Measurements from ENCODE around the gene RPP25L.

RPP25L gene

GRCh38 chr9:34584970-34585369 lies 26.9 kb downstream of the RPP25L start:
- Histone ChIP-seq H3K27me3 (ENCODE audit: control insufficient read depth, insufficient read depth, low read length) (peaks cover 86% of the 10 kb centered on the region), H3K4me1 (ENCODE audit: control insufficient read depth, insufficient read depth, low read length) (peaks cover 1% of the 10 kb centered on the region)

GRCh38 chr9:34582787-34583186 lies 29.1 kb downstream of the RPP25L start:
- Histone ChIP-seq H3K9ac (ENCODE audit: low read length) (no peak overlapping the region), H3K4me1 (ENCODE audit: control insufficient read depth, insufficient read depth, low read length) (peaks cover 6% of the 10 kb centered on the region), H3K9me3 (ENCODE audit: control insufficient read depth, low read length) (no peaks in the 10 kb centered on the region), H3K4me3 (ENCODE audit: low read length) (no peak overlapping the region), H3K27me3 (ENCODE audit: control insufficient read depth, insufficient read depth, low read length) (peaks cover 87% of the 10 kb centered on the region), H3K36me3 (ENCODE audit: control insufficient read depth, insufficient read depth, low read length) (no peaks in the 10 kb centered on the region)

More at GRCh38 chr9:34584970-34585369, 26.9 kb downstream of the RPP25L start:
- no peak overlapping the region for H3K4me3 ChIP-seq (ENCODE audit: low read length)
- no peaks in the 10 kb centered on the region for H3K36me3 ChIP-seq (ENCODE audit: control insufficient read depth, insufficient read depth, low read length)
- H3K9ac ChIP-seq (ENCODE audit: low read length): no peak overlapping the region
- H3K9me3 ChIP-seq (ENCODE audit: control insufficient read depth, low read length): no peaks in the 10 kb centered on the region

GRCh38 chr9:34581318-34581717 lies 30.6 kb downstream of the RPP25L start:
- Histone ChIP-seq H3K27me3 (ENCODE audit: control insufficient read depth, insufficient read depth, low read length) (peaks cover 87% of the 10 kb centered on the region), H3K9ac (ENCODE audit: low read length) (no peak overlapping the region), H3K4me1 (ENCODE audit: control insufficient read depth, insufficient read depth, low read length) (peaks cover 6% of the 10 kb centered on the region), H3K4me3 (ENCODE audit: low read length) (no peak overlapping the region), H3K36me3 (ENCODE audit: control insufficient read depth, insufficient read depth, low read length) (no peaks in the 10 kb centered on the region), H3K9me3 (ENCODE audit: control insufficient read depth, low read length) (no peaks in the 10 kb centered on the region)

GRCh38 chr9:34580358-34580757 lies 31.5 kb downstream of the RPP25L start:
- H3K9me3 ChIP-seq (ENCODE audit: control insufficient read depth, low read length): no peaks in the 10 kb centered on the region
- no peak overlapping the region for H3K4me3 ChIP-seq (ENCODE audit: low read length)
- no peak overlapping the region for H3K9ac ChIP-seq (ENCODE audit: low read length)
- H3K27me3 ChIP-seq (ENCODE audit: control insufficient read depth, insufficient read depth, low read length): peaks cover 85% of the 10 kb centered on the region
- peaks cover 6% of the 10 kb centered on the region for H3K4me1 ChIP-seq (ENCODE audit: control insufficient read depth, insufficient read depth, low read length)
- no peaks in the 10 kb centered on the region for H3K36me3 ChIP-seq (ENCODE audit: control insufficient read depth, insufficient read depth, low read length)

GRCh38 chr9:34579808-34580163 lies 32.1 kb downstream of the RPP25L start:
- Histone ChIP-seq H3K9ac (ENCODE audit: low read length) (no peak overlapping the region), H3K4me1 (ENCODE audit: control insufficient read depth, insufficient read depth, low read length) (peaks cover 6% of the 10 kb centered on the region), H3K27me3 (ENCODE audit: control insufficient read depth, insufficient read depth, low read length) (peaks cover 85% of the 10 kb centered on the region)

GRCh38 chr9:34579104-34579807 lies 32.6 kb downstream of the RPP25L start:
- Histone ChIP-seq H3K9ac (ENCODE audit: low read length) (no peak overlapping the region), H3K4me1 (ENCODE audit: control insufficient read depth, insufficient read depth, low read length) (peaks cover 6% of the 10 kb centered on the region), H3K4me3 (ENCODE audit: low read length) (no peak overlapping the region), H3K9me3 (ENCODE audit: control insufficient read depth, low read length) (no peaks in the 10 kb centered on the region), H3K27me3 (ENCODE audit: control insufficient read depth, insufficient read depth, low read length) (peaks cover 85% of the 10 kb centered on the region), H3K36me3 (ENCODE audit: control insufficient read depth, insufficient read depth, low read length) (no peaks in the 10 kb centered on the region)

More at GRCh38 chr9:34579808-34580163, 32.1 kb downstream of the RPP25L start:
- no peaks in the 10 kb centered on the region for H3K36me3 ChIP-seq (ENCODE audit: control insufficient read depth, insufficient read depth, low read length)
- no peak overlapping the region for H3K4me3 ChIP-seq (ENCODE audit: low read length)
- no peaks in the 10 kb centered on the region for H3K9me3 ChIP-seq (ENCODE audit: control insufficient read depth, low read length)

- Histone ChIP-seq H3K4me1 (ENCODE audit: control insufficient read depth, insufficient read depth, low read length) (peaks cover 6% of the 10 kb centered on the region), H3K9ac (ENCODE audit: low read length) (no peak overlapping the region), H3K9me3 (ENCODE audit: control insufficient read depth, low read length) (no peaks in the 10 kb centered on the region), H3K27me3 (ENCODE audit: control insufficient read depth, insufficient read depth, low read length) (peaks cover 77% of the 10 kb centered on the region), H3K36me3 (ENCODE audit: control insufficient read depth, insufficient read depth, low read length) (no peaks in the 10 kb centered on the region), H3K4me3 (ENCODE audit: low read length) (no peak overlapping the region)
These were observed 33.4 kb downstream of the RPP25L start for GRCh38 chr9:34578241-34579103.

- Histone ChIP-seq H3K9me3 (ENCODE audit: control insufficient read depth, low read length) (no peaks in the 10 kb centered on the region), H3K27me3 (ENCODE audit: control insufficient read depth, insufficient read depth, low read length) (peaks cover 71% of the 10 kb centered on the region), H3K36me3 (ENCODE audit: control insufficient read depth, insufficient read depth, low read length) (no peaks in the 10 kb centered on the region), H3K4me3 (ENCODE audit: low read length) (no peak overlapping the region), H3K9ac (ENCODE audit: low read length) (no peak overlapping the region), H3K4me1 (ENCODE audit: control insufficient read depth, insufficient read depth, low read length) (peaks cover 6% of the 10 kb centered on the region)
These were observed 34.3 kb downstream of the RPP25L start for GRCh38 chr9:34577400-34578240.

GRCh38 chr9:34576597-34577399 lies 35.1 kb downstream of the RPP25L start:
- peaks cover 12% of the 10 kb centered on the region for H3K4me1 ChIP-seq (ENCODE audit: control insufficient read depth, insufficient read depth, low read length)
- H3K27me3 ChIP-seq (ENCODE audit: control insufficient read depth, insufficient read depth, low read length): peaks cover 65% of the 10 kb centered on the region
- no peak overlapping the region for H3K4me3 ChIP-seq (ENCODE audit: low read length)
- no peaks in the 10 kb centered on the region for H3K9me3 ChIP-seq (ENCODE audit: control insufficient read depth, low read length)
- H3K9ac ChIP-seq (ENCODE audit: low read length): no peak overlapping the region
- H3K36me3 ChIP-seq (ENCODE audit: control insufficient read depth, insufficient read depth, low read length): no peaks in the 10 kb centered on the region

GRCh38 chr9:34575862-34576596 lies 35.9 kb downstream of the RPP25L start:
- Histone ChIP-seq H3K9me3 (ENCODE audit: control insufficient read depth, low read length) (no peaks in the 10 kb centered on the region), H3K4me3 (ENCODE audit: low read length) (no peak overlapping the region), H3K4me1 (ENCODE audit: control insufficient read depth, insufficient read depth, low read length) (peaks cover 14% of the 10 kb centered on the region), H3K36me3 (ENCODE audit: control insufficient read depth, insufficient read depth, low read length) (no peaks in the 10 kb centered on the region), H3K9ac (ENCODE audit: low read length) (no peak overlapping the region), H3K27me3 (ENCODE audit: control insufficient read depth, insufficient read depth, low read length) (peaks cover 64% of the 10 kb centered on the region)

GRCh38 chr9:34575241-34575640 lies 36.7 kb downstream of the RPP25L start:
- Histone ChIP-seq H3K4me1 (ENCODE audit: control insufficient read depth, insufficient read depth, low read length) (peaks cover 14% of the 10 kb centered on the region), H3K36me3 (ENCODE audit: control insufficient read depth, insufficient read depth, low read length) (no peaks in the 10 kb centered on the region), H3K9ac (ENCODE audit: low read length) (no peak overlapping the region), H3K9me3 (ENCODE audit: control insufficient read depth, low read length) (no peaks in the 10 kb centered on the region), H3K4me3 (ENCODE audit: low read length) (no peak overlapping the region), H3K27me3 (ENCODE audit: control insufficient read depth, insufficient read depth, low read length) (peaks cover 56% of the 10 kb centered on the region)

Measured in mucosa of stomach (tissue), 1 donor.